AG09319 (cell line): ENCODE results near the gene TRERF1.

Source experiments
- DNase-seq: peaks from one replicate; pipeline ENCODE4 v3.0.0-alpha.2; 2010; ENCODE audit warnings: low read depth; ENCODE audit errors: extremely low read depth
- TF ChIP-seq, protein P1 (sequence below): IDR thresholded peaks from 2 replicates; pipeline ENCODE4 v1.5.1; 2011; ENCODE audit warnings: low read depth, mild to moderate bottlenecking, inconsistent platforms, low read length, moderate library complexity

Gene TRERF1

DNA sequence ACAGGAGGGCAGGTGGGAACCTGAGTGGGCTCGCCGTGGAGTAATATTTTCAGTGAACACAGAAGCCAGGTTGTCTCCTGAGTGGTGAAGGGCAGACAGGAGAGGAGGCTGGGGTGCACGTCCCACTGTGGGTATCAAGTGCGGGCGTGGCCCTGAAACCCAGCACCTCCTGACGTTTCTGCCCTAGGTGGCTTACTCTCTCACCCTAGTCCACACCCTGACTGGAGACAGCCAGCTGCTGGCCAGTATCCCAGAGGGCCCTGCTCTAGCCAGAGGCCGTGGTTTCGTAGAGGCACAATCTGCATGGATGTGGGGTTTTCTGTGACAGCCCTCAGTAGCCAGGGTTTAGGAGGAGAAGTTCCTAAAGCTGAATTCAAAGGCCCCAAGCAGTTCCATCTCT is 86.7 kb downstream of the TRERF1 start:
- TF ChIP-seq, protein P1, sequence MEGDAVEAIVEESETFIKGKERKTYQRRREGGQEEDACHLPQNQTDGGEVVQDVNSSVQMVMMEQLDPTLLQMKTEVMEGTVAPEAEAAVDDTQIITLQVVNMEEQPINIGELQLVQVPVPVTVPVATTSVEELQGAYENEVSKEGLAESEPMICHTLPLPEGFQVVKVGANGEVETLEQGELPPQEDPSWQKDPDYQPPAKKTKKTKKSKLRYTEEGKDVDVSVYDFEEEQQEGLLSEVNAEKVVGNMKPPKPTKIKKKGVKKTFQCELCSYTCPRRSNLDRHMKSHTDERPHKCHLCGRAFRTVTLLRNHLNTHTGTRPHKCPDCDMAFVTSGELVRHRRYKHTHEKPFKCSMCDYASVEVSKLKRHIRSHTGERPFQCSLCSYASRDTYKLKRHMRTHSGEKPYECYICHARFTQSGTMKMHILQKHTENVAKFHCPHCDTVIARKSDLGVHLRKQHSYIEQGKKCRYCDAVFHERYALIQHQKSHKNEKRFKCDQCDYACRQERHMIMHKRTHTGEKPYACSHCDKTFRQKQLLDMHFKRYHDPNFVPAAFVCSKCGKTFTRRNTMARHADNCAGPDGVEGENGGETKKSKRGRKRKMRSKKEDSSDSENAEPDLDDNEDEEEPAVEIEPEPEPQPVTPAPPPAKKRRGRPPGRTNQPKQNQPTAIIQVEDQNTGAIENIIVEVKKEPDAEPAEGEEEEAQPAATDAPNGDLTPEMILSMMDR: no peak
- no peak for DNase-seq

DNA sequence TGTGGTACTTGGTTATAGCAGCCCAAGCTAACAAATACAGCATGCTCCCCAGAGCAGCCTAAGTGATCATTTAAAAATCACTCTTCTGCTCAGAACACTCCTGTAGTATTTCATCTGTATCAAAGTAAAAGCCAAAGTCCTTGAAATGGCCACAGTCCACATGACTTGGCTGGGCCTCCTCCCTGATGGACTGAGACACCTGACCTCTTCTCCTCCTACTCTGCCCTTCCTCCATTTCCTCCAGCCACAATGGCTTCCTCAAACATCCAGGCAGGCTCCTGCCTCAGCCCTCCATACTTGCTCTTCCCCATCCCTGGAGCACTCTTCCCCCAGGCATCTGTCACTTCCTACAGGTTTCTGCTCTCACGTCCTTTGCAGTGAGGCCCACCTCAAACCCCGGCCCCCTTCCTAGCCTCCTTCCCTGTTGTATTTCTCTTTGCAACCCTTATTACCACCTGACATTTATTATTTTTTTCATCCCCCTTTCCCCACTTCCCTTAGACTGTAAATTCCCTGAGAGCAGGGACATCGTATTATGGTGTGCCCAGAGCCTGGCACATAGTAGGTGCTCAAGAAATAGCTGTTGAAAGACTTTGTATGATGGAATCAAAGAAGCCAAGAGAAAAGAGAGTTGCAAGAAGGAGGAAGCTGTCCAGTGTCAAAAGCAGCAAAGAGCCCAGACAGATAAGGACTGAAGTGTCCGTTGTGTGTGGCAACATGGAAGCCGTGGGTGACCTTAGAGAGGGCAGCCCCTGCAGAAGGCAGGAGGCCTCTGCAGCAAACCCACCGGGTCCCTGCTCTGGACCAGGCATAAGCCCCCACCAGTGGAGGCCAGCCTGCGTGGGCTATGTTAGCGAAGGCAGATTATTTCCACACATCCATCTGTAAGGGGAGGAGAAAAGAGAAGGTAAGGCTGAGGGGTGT is 87.5 kb downstream of the TRERF1 start:
- DNase-seq: no peak
- TF ChIP-seq, protein P1: no peak

DNA sequence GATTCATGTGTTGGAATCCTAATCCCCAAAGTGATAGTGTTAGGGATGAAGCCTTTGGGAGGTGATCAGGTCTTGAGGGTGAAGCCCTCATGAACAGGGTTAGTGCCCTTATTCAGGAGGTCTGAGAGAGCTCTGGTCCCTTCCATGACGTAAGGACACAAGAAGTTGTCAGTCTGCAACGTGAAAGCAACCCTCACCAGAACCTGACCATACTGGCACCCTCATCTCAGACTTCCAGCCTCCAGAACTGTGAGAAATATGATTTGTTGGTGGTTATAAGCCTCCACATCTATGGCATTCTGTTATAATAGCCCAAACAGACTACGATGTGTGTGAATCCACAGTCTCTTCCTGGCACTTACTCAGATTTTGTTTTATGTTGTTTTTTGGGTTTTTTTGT is 90.7 kb downstream of the TRERF1 start:
- TF ChIP-seq, protein P1: no peak
- no peak for DNase-seq

DNA sequence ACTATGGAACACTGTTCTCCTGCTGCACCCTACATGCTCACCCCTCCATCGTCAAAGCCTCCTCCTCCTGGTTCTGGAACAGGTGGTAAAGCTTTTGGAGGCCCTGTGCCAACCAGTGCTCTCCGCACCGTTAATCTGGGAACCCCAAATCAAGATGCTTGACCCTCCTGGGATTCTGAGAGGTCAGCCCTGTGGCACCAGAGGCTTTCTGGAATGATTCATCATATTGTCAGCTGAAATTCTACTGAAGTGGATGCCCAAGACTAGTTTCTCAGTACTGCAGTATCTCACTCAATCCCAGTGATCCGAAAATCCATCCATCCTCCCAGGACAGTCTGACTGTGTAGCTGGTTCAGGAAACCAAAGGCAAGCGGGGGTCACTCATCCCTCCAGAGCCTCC is 92.7 kb downstream of the TRERF1 start:
- DNase-seq: no peak
- TF ChIP-seq, protein P1: no peak

DNA sequence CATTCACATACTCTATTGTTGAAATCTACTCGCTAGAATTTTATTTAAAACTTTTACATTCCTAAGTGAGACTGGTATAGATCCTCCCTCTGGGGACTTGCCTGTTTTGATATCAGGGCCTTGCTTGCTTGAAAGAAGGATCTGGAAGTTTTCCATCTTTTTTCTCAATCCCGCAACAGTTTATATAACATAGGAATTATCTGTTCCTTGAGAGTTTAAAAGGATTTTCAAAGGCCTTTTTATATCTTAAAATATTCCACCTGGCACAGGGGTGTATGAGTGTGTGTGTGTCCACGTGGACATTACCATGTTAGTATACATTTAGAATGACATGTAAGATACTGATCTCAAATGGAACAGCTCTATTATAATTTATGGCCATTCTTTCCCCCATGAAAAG is 96.3 kb downstream of the TRERF1 start:
- TF ChIP-seq, protein P1: no peak
- DNase-seq: no peak

DNA sequence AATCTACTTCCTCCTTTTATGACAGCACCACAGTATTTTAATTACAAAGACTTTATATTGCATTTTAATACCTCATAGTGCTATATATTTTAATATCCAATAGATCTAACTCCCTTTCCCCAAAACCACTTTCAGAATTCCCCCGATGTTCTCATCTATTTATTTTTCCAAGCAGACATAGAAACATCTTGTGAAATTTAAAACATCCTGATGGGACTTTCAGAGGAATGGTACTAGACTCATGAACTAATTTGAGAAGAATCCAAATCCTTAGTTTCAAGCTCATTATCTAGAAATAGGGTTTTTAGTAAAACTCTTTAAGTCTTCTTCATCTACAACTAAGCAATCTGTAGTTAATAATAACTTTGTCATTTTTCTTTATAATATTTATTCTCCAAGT is 97.0 kb downstream of the TRERF1 start:
- DNase-seq: no peak
- TF ChIP-seq, protein P1: no peak

DNA sequence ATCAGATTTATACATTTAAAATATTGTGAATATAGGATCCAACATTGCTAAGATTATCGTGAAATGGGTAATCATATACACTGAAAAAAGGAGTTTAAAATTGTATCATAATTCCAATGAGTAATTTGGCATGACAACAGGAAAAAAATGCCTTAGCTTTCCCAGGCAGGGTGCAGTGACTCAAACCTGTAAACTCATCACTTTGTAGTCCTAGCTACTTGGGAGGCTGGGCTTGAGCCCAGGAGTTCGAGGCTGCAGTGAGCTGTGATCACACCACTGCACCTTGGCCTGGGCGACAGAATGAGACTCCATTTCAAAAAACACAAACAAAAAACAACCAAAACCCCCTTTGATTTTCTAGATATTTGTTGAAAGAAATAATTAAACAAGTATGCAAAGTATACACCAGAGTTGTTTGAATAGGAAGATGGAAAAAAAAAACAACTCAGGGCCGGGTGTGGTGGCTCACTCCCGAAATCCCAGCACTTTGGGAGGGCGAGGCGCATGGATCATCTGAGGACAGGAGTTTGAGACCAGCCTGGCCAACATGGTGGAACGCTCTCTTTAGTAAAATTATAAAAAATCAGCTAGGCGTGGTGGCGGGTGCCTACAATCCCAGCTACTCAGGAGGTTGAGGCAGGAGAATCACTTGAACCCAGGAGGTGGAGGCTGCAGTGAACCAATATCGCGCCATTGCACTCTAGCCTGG is 98.7 kb downstream of the TRERF1 start:
- DNase-seq: no peak
- TF ChIP-seq, protein P1: no peak
